Loucy (cell line): ENCODE measurements around the gene DBH.

Experiments
- H2AFZ ChIP-seq: fragments of 200-600 bp; sonication (generic); 2 replicates; pipeline ENCODE4 v1.6.0; 2016; ENCODE audit warnings: antibody characterized with exemption, mild to moderate bottlenecking, low read length, moderate library complexity
- H3F3A ChIP-seq: fragments of 200-600 bp; 2 replicates; pipeline ENCODE4 v1.6.0; 2016; ENCODE audit warnings: antibody characterized with exemption, low read depth, mild to moderate bottlenecking
- H3K27me3 ChIP-seq: fragments of 200-600 bp; sonication (generic); 2 replicates; pipeline ENCODE4 v1.6.1; 2014; ENCODE audit warnings: low read length, mild to moderate bottlenecking; ENCODE audit not compliant: insufficient read depth, poor library complexity, severe bottlenecking
- H3K36me3 ChIP-seq: fragments of 200-600 bp; sonication (generic); 2 replicates; pipeline ENCODE4 v1.6.1; 2016; ENCODE audit warnings: low read length; ENCODE audit not compliant: insufficient read depth
- H3K4me1 ChIP-seq: fragments of 200-600 bp; sonication (generic); 2 replicates; pipeline ENCODE4 v1.5.1; 2014; ENCODE audit warnings: low read length, mild to moderate bottlenecking; ENCODE audit not compliant: insufficient read depth, poor library complexity, severe bottlenecking
- H3K4me2 ChIP-seq: fragments of 200-600 bp; sonication (generic); 2 replicates; pipeline ENCODE4 v1.6.0; 2014; ENCODE audit warnings: antibody characterized with exemption, low read length, low read depth, mild to moderate bottlenecking; ENCODE audit not compliant: poor library complexity, severe bottlenecking
- H3K4me3 ChIP-seq: fragments of 200-600 bp; sonication (generic); 2 replicates; pipeline ENCODE4 v1.5.1; 2014; ENCODE audit warnings: low read length, mild to moderate bottlenecking, mixed read lengths; ENCODE audit not compliant: poor library complexity, severe bottlenecking
- H3K79me2 ChIP-seq: fragments of 200-600 bp; sonication (generic); 2 replicates; pipeline ENCODE4 v1.6.1; 2014; ENCODE audit warnings: low read length; ENCODE audit not compliant: insufficient read depth
- H3K9ac ChIP-seq: fragments of 200-600 bp; sonication (generic); 2 replicates; pipeline ENCODE4 v1.6.0; 2014; ENCODE audit warnings: mild to moderate bottlenecking, low read depth, low read length, moderate library complexity; ENCODE audit not compliant: poor library complexity, severe bottlenecking
- H3K9me2 ChIP-seq: fragments of 200-600 bp; sonication (generic); replicated peaks from 2 replicates; pipeline ENCODE4 v1.6.1; 2016; ENCODE audit warnings: low read depth, low read length, mixed read lengths
- H3K9me3 ChIP-seq: fragments of 200-600 bp; sonication (generic); 2 replicates; pipeline ENCODE4 v1.6.1; 2014; ENCODE audit warnings: mild to moderate bottlenecking, antibody characterized with exemption, low read length, low read depth; ENCODE audit not compliant: insufficient read depth
- H4K20me1 ChIP-seq: fragments of 200-600 bp; sonication (generic); 2 replicates; pipeline ENCODE4 v1.6.0; 2014; ENCODE audit warnings: antibody characterized with exemption, low read length, mild to moderate bottlenecking; ENCODE audit not compliant: insufficient read depth, poor library complexity, severe bottlenecking
- CTCF ChIP-seq: fragments of 200-600 bp; sonication (generic); conservative IDR thresholded peaks from 2 replicates; pipeline ENCODE4 v1.5.1; 2014; ENCODE audit warnings: mild to moderate bottlenecking, antibody characterized with exemption, low read length
- EZH2phosphoT487 ChIP-seq: fragments of 200-600 bp; IDR thresholded peaks from 2 replicates; pipeline ENCODE4 v1.6.1; 2018; ENCODE audit warnings: antibody characterized with exemption, mild to moderate bottlenecking, moderate library complexity, borderline replicate concordance

DBH gene

GRCh38 chr9:133605856-133606707 lies 30.1 kb upstream of the DBH start:
- Histone ChIP-seq H3K9me3 (no peaks in the 10 kb centered on the region), H3K4me1 (peaks cover 6% of the 10 kb centered on the region), H4K20me1 (no peaks in the 10 kb centered on the region), H3F3A (no peaks in the 10 kb centered on the region), H2AFZ (no peak overlapping the region), H3K4me3 (no peak overlapping the region), H3K27me3 (no peaks in the 10 kb centered on the region), H3K9ac (no peak overlapping the region), H3K79me2 (no peaks in the 10 kb centered on the region), H3K36me3 (no peaks in the 10 kb centered on the region), H3K4me2 (no peak overlapping the region), H3K9me2 (no peaks in the 10 kb centered on the region)
- no peak for TF ChIP-seq EZH2phosphoT487
- no peak for TF ChIP-seq CTCF

- Histone ChIP-seq H3K9me3 (no peaks in the 10 kb centered on the region), H4K20me1 (no peaks in the 10 kb centered on the region), H3K4me3 (no peak overlapping the region), H3K27me3 (no peaks in the 10 kb centered on the region), H3K79me2 (no peaks in the 10 kb centered on the region), H3F3A (no peaks in the 10 kb centered on the region), H3K36me3 (no peaks in the 10 kb centered on the region), H3K4me2 (no peak overlapping the region), H3K9me2 (no peaks in the 10 kb centered on the region), H3K4me1 (peaks cover 6% of the 10 kb centered on the region), H3K9ac (no peak overlapping the region), H2AFZ (no peak overlapping the region)
- no peak for TF ChIP-seq EZH2phosphoT487
- TF ChIP-seq CTCF, result no peak
These were observed 29.5 kb upstream of the DBH start for GRCh38 chr9:133606708-133607025.

- Histone ChIP-seq H3F3A (no peaks in the 10 kb centered on the region), H3K9me3 (no peaks in the 10 kb centered on the region), H3K36me3 (no peaks in the 10 kb centered on the region), H3K79me2 (no peaks in the 10 kb centered on the region), H3K9me2 (no peaks in the 10 kb centered on the region), H2AFZ (no peak overlapping the region), H4K20me1 (no peaks in the 10 kb centered on the region), H3K9ac (no peak overlapping the region), H3K4me2 (no peak overlapping the region), H3K4me3 (no peak overlapping the region), H3K4me1 (peaks cover 6% of the 10 kb centered on the region), H3K27me3 (no peaks in the 10 kb centered on the region)
- TF ChIP-seq EZH2phosphoT487 (no peak), CTCF (no peak)
These were observed 28.8 kb upstream of the DBH start for GRCh38 chr9:133607381-133607780.
